A172 (cell line): ENCODE results near the gene RBPJ. TPM values are rescaled to one million over a fixed set of nuclear protein-coding genes. Genes with fewer than 3 reads are reported as not detected.
"Not testable (repeated sequence)": the region's sequence is repeated elsewhere in the genome, so short reads cannot be mapped to it uniquely, and the experiment has no call there.

Source experiments
- DNase-seq: peaks from one replicate; pipeline ENCODE4 v3.0.0-alpha.2; 2015; ENCODE audit warnings: low spot score
- total RNA-seq: library from RNA; depleted of rRNA; stranded (reverse); fragments of >200 nt; shearing (Covaris generic); gene quantifications from 2 replicates; pipeline ENCODE4 v1.2.3, GENCODE V29; 2014

The RBPJ gene
- total RNA-seq, 1 experiment from 2014 or later, result 31.1 TPM

- DNase-seq, result peak; percentile 31
Observed at GRCh38 chr4:26372525-26373172, 51.8 kb downstream of the RBPJ start.

GRCh38 chr4:26375551-26375950 lies 54.7 kb downstream of the RBPJ start:
- DNase-seq, result no peak

GRCh38 chr4:26377328-26378311 lies 56.8 kb downstream of the RBPJ start:
- no peak for DNase-seq

- DNase-seq, result no peak
Observed at GRCh38 chr4:26379837-26380236, 59.0 kb downstream of the RBPJ start.

- DNase-seq, result no peak
Observed at GRCh38 chr4:26380740-26381139, 59.9 kb downstream of the RBPJ start.

GRCh38 chr4:26384380-26385057 lies 63.7 kb downstream of the RBPJ start:
- no peak for DNase-seq

- DNase-seq, result no peak
Observed at GRCh38 chr4:26385690-26386089, 64.9 kb downstream of the RBPJ start.

GRCh38 chr4:26386386-26386785 lies 65.6 kb downstream of the RBPJ start:
- DNase-seq, result no peak

- peak; percentile 5 for DNase-seq
Observed at GRCh38 chr4:26388671-26389070, 67.9 kb downstream of the RBPJ start.

- no peak for DNase-seq
Observed at GRCh38 chr4:26397086-26397485, 76.3 kb downstream of the RBPJ start.

- no peak for DNase-seq
Observed at GRCh38 chr4:26400132-26400531, 79.3 kb downstream of the RBPJ start.

GRCh38 chr4:26402017-26402416 lies 81.2 kb downstream of the RBPJ start:
- not testable (repeated sequence) for DNase-seq

GRCh38 chr4:26402458-26402857 lies 81.6 kb downstream of the RBPJ start:
- DNase-seq, result no peak

GRCh38 chr4:26404743-26405206 lies 84.0 kb downstream of the RBPJ start:
- DNase-seq, result no peak

GRCh38 chr4:26406346-26406975 lies 85.6 kb downstream of the RBPJ start:
- DNase-seq, result no peak

- no peak for DNase-seq
Observed at GRCh38 chr4:26407476-26407875, 86.7 kb downstream of the RBPJ start.

- DNase-seq, result peak; percentile 61
Observed at GRCh38 chr4:26410385-26411293, 89.8 kb downstream of the RBPJ start.

GRCh38 chr4:26412381-26413372 lies 91.9 kb downstream of the RBPJ start:
- DNase-seq, result no peak

- no peak for DNase-seq
Observed at GRCh38 chr4:26413582-26413981, 92.8 kb downstream of the RBPJ start.
